Neural cell (in vitro differentiated cells): ENCODE measurements around the gene PTPRG. TPM values are rescaled to one million over a fixed set of nuclear protein-coding genes. Genes with fewer than 3 reads are reported as not detected.

Experiments used
- H2AFZ ChIP-seq: fragments of 200-600, 300-800 bp; sonication (generic), shearing (Covaris generic); 2 replicates; pipeline ENCODE4 v1.6.0; 2014; ENCODE audit warnings: low read depth, mild to moderate bottlenecking, antibody characterized with exemption, low read length, moderate library complexity
- H3F3A ChIP-seq: fragments of 200-600 bp; shearing (Covaris generic); 2 replicates; pipeline ENCODE4 v1.6.1; 2016; ENCODE audit warnings: mild to moderate bottlenecking, moderate library complexity, mixed read lengths, antibody characterized with exemption, low read length; ENCODE audit not compliant: insufficient read depth, poor library complexity, severe bottlenecking
- H3K27ac ChIP-seq: fragments of 200-600, 300-800 bp; sonication (generic), shearing (Covaris generic); 2 replicates; pipeline ENCODE4 v1.5.1; 2014; ENCODE audit warnings: mild to moderate bottlenecking, low read length, moderate library complexity
- H3K27me3 ChIP-seq: fragments of 300-800, 200-600 bp; sonication (generic), shearing (Covaris generic); 2 replicates; pipeline ENCODE4 v1.6.0; 2014; ENCODE audit warnings: mild to moderate bottlenecking, low read depth, low read length, moderate library complexity; ENCODE audit not compliant: insufficient read depth
- H3K36me3 ChIP-seq: fragments of 300-800, 200-600 bp; sonication (generic), shearing (Covaris generic); 2 replicates; pipeline ENCODE4 v1.5.1; 2014; ENCODE audit warnings: mild to moderate bottlenecking, antibody characterized with exemption, low read length, moderate library complexity; ENCODE audit not compliant: insufficient read depth
- H3K4me2 ChIP-seq: fragments of 300-800, 200-600 bp; sonication (generic), shearing (Covaris generic); 2 replicates; pipeline ENCODE4 v1.6.0; 2014; ENCODE audit warnings: mild to moderate bottlenecking, low read length
- H3K4me3 ChIP-seq: fragments of 300-800, 200-600 bp; sonication (generic), shearing (Covaris generic); 2 replicates; pipeline ENCODE4 v1.5.1; 2014; ENCODE audit warnings: mild to moderate bottlenecking, low read length, moderate library complexity
- H3K79me2 ChIP-seq: fragments of 200-600 bp; shearing (Covaris generic); replicated peaks from 2 replicates; pipeline ENCODE4 v1.6.0; 2014; ENCODE audit warnings: mild to moderate bottlenecking, low read length, moderate library complexity; ENCODE audit not compliant: insufficient read depth
- H3K9ac ChIP-seq: fragments of 300-800, 200-600 bp; sonication (generic), shearing (Covaris generic); 2 replicates; pipeline ENCODE4 v1.6.1; 2016; ENCODE audit warnings: mild to moderate bottlenecking, low read length, mixed read lengths
- H3K9me2 ChIP-seq: fragments of 200-600 bp; shearing (Covaris generic); 2 replicates; pipeline ENCODE4 v1.6.1; 2016; ENCODE audit warnings: mild to moderate bottlenecking, low read length, mixed read lengths; ENCODE audit not compliant: insufficient read depth
- H3K9me3 ChIP-seq: fragments of 200-600, 300-800 bp; sonication (generic), shearing (Covaris generic); 2 replicates; pipeline ENCODE4 v1.6.1; 2016; ENCODE audit warnings: mild to moderate bottlenecking, mixed run types, low read length, moderate library complexity, mixed read lengths
- H4K20me1 ChIP-seq: fragments of 200-600 bp; shearing (Covaris generic); 2 replicates; pipeline ENCODE4 v1.6.1; 2016; ENCODE audit warnings: mild to moderate bottlenecking, mixed run types; ENCODE audit not compliant: insufficient read depth
- CTCF ChIP-seq: fragments of 450-650 bp; IDR thresholded peaks from 2 replicates; pipeline ENCODE4 v1.5.1; 2014; ENCODE audit warnings: antibody characterized with exemption, mild to moderate bottlenecking, moderate library complexity; ENCODE audit not compliant: poor library complexity, severe bottlenecking
- EP300 ChIP-seq: fragments of 450-650 bp; conservative IDR thresholded peaks from 2 replicates; pipeline ENCODE4 v1.6.1; 2014; ENCODE audit warnings: antibody characterized with exemption, mild to moderate bottlenecking, moderate library complexity; ENCODE audit not compliant: poor library complexity, severe bottlenecking
- EZH2 ChIP-seq: fragments of 200-600, 300-800 bp; shearing (Covaris generic), sonication (generic); IDR thresholded peaks from 2 replicates; pipeline ENCODE4 v1.6.1; 2014; ENCODE audit warnings: antibody characterized with exemption, low read length, borderline replicate concordance, mild to moderate bottlenecking; ENCODE audit not compliant: insufficient read depth, poor library complexity, severe bottlenecking
- MXI1 ChIP-seq: fragments of 450-650 bp; conservative IDR thresholded peaks from 2 replicates; pipeline ENCODE4 v1.6.1; 2014; ENCODE audit warnings: antibody characterized with exemption, mild to moderate bottlenecking; ENCODE audit not compliant: poor library complexity, severe bottlenecking
- POLR2AphosphoS5 ChIP-seq: IDR thresholded peaks from 2 replicates; pipeline ENCODE4 v1.6.1; 2012
- RAD21 ChIP-seq: fragments of 450-650 bp; conservative IDR thresholded peaks from 2 replicates; pipeline ENCODE4 v1.6.1; 2014; ENCODE audit warnings: antibody characterized with exemption, mild to moderate bottlenecking, moderate library complexity
- REST ChIP-seq: IDR thresholded peaks from 2 replicates; pipeline ENCODE4 v1.6.1; 2012; ENCODE audit warnings: borderline replicate concordance
- SMC3 ChIP-seq: fragments of 450-650 bp; conservative IDR thresholded peaks from 2 replicates; pipeline ENCODE4 v1.6.1; 2014; ENCODE audit warnings: antibody characterized with exemption, mild to moderate bottlenecking, moderate library complexity; ENCODE audit not compliant: poor library complexity
- TAF1 ChIP-seq: IDR thresholded peaks from 2 replicates; pipeline ENCODE4 v1.6.1; 2012; ENCODE audit warnings: low read depth
- polyA plus RNA-seq: library from polyadenylated mRNA; depleted of rRNA; stranded (reverse); fragments of >200 nt; gene quantifications from 2 replicates; pipeline ENCODE4 v1.2.3, GENCODE V29; 2014

The PTPRG gene
- polyA plus RNA-seq, 1 donor from 2014 or later: 33.1 TPM

- H3K36me3 ChIP-seq: no peaks in the 10 kb centered on the region
- no peaks in the 10 kb centered on the region for H3K9me2 ChIP-seq
- H2AFZ ChIP-seq: no peak overlapping the region
- TF ChIP-seq POLR2AphosphoS5: no peak
- no peaks in the 10 kb centered on the region for H3K79me2 ChIP-seq
- H3K4me2 ChIP-seq: no peak overlapping the region
- H3F3A ChIP-seq: no peaks in the 10 kb centered on the region
- H3K27ac ChIP-seq: no peak overlapping the region
- H3K4me3 ChIP-seq: no peak overlapping the region
- H3K9me3 ChIP-seq: no peaks in the 10 kb centered on the region
- no peaks in the 10 kb centered on the region for H3K27me3 ChIP-seq
- no peaks in the 10 kb centered on the region for H4K20me1 ChIP-seq
- no peak overlapping the region for H3K9ac ChIP-seq
Measured at GRCh38 chr3:61889259-61889658, 327.9 kb downstream of the PTPRG start.

GRCh38 chr3:61890167-61890566 lies 328.8 kb downstream of the PTPRG start:
- TF ChIP-seq TAF1: no peak
- TF ChIP-seq POLR2AphosphoS5: no peak
- no peak for TF ChIP-seq EZH2
- no peak for TF ChIP-seq EP300
- no peak for TF ChIP-seq REST
- TF ChIP-seq MXI1: no peak
- no peak for TF ChIP-seq SMC3
- TF ChIP-seq CTCF: no peak
- TF ChIP-seq RAD21: no peak
- no peaks in the 10 kb centered on the region for H3K79me2 ChIP-seq
- H4K20me1 ChIP-seq: no peaks in the 10 kb centered on the region

GRCh38 chr3:61890586-61890985 lies 329.2 kb downstream of the PTPRG start:
- Histone ChIP-seq H3K9me3 (no peaks in the 10 kb centered on the region), H3K9ac (no peak overlapping the region), H3K4me3 (no peak overlapping the region), H3K27me3 (no peaks in the 10 kb centered on the region), H3K79me2 (no peaks in the 10 kb centered on the region), H3K36me3 (no peaks in the 10 kb centered on the region), H4K20me1 (no peaks in the 10 kb centered on the region), H2AFZ (no peak overlapping the region), H3K9me2 (no peaks in the 10 kb centered on the region), H3K4me2 (no peak overlapping the region), H3F3A (no peaks in the 10 kb centered on the region), H3K27ac (no peak overlapping the region)
- TF ChIP-seq EP300 (no peak), REST (no peak), RAD21 (no peak), EZH2 (no peak), SMC3 (no peak), MXI1 (no peak), TAF1 (no peak), CTCF (no peak)

More at GRCh38 chr3:61890167-61890566, 328.8 kb downstream of the PTPRG start:
- H3K4me2 ChIP-seq: no peak overlapping the region
- H3K9me2 ChIP-seq: no peaks in the 10 kb centered on the region
- no peak overlapping the region for H3K4me3 ChIP-seq
- H3K27me3 ChIP-seq: no peaks in the 10 kb centered on the region
- no peak overlapping the region for H3K9ac ChIP-seq
- H3K9me3 ChIP-seq: no peaks in the 10 kb centered on the region
- no peaks in the 10 kb centered on the region for H3F3A ChIP-seq
- no peak overlapping the region for H3K27ac ChIP-seq
- H3K36me3 ChIP-seq: no peaks in the 10 kb centered on the region
- no peak overlapping the region for H2AFZ ChIP-seq
